Prostate gland (tissue), 2 donors: ENCODE measurements around the gene TBC1D19. TPM values are rescaled to one million over a fixed set of nuclear protein-coding genes. Genes with fewer than 3 reads are reported as not detected.

ENCODE experiments used
- DNase-seq: peaks from one replicate; pipeline ENCODE4 v3.0.0-alpha.2; 2019; ENCODE audit warnings: low spot score
- H3K27ac ChIP-seq, 2 donors: fragments of 200-600 bp; sonication (generic); 2 replicates each; pipeline ENCODE4 v1.5.1; 2017 to 2019
- H3K27me3 ChIP-seq: fragments of 200-600 bp; sonication (generic); replicated peaks from 2 replicates; pipeline ENCODE4 v1.5.1; 2019; ENCODE audit not compliant: insufficient read depth
- H3K36me3 ChIP-seq, 2 donors: fragments of 200-600 bp; sonication (generic); 1 replicate in 1 of 2; 2 replicates in 1 of 2; pipeline versions ENCODE4 v1.5.1 to v1.8.1; 2017 to 2019
- H3K4me1 ChIP-seq: fragments of 200-600 bp; sonication (generic); replicated peaks from 2 replicates; pipeline ENCODE4 v1.5.1; 2019
- H3K4me3 ChIP-seq, 2 donors: fragments of 200-600 bp; sonication (generic); 2 replicates each; pipeline ENCODE4 v1.5.1; 2017 to 2019
- H3K9me3 ChIP-seq: fragments of 200-600 bp; sonication (generic); 2 replicates; pipeline ENCODE4 v1.5.1; 2017
- POLR2A ChIP-seq: fragments of 450-650 bp; IDR thresholded peaks from one replicate; pipeline ENCODE4 v1.6.1; 2016; ENCODE audit warnings: antibody characterized with exemption, mild to moderate bottlenecking
- POLR2AphosphoS5 ChIP-seq: sonication (generic); formaldehyde crosslinking; IDR thresholded peaks from one replicate; pipeline ENCODE4 v1.6.1; 2017; ENCODE audit warnings: antibody characterized with exemption
- WGBS: methylation state at CpG from one replicate; pipeline ENCODE4 v1.1.5; 2018; 5-methylcytosine and 5-hydroxymethylcytosine counted together
- intact Hi-C: fragments of 100-400 bp; cut with DNase I; formaldehyde crosslinking; loops from one replicate; pipeline ENCODE4 v1.14.2; 2022
- total RNA-seq, 2 donors: library from RNA; depleted of rRNA; stranded (reverse); fragments of >200 nt; gene quantifications; one replicate each; pipeline ENCODE4 v1.1.0, GENCODE V29; 2016
- TF ChIP-seq, protein P1 (sequence below), 4 experiments: fragments of 200-600 bp in 2 of 4; fragments of 450-650 bp in 2 of 4; sonication (generic) in 2 of 4; IDR thresholded peaks; 1 replicate in 3 of 4; 2 replicates in 1 of 4; pipeline ENCODE4 v1.5.1; 2016 to 2019; ENCODE audit warnings: antibody characterized with exemption in 4 of 4, mild to moderate bottlenecking in 2 of 4, moderate library complexity in 2 of 4

Gene TBC1D19
- total RNA-seq, 2 donors from 2014 or later: 11.3 to 19.9 TPM

DNA sequence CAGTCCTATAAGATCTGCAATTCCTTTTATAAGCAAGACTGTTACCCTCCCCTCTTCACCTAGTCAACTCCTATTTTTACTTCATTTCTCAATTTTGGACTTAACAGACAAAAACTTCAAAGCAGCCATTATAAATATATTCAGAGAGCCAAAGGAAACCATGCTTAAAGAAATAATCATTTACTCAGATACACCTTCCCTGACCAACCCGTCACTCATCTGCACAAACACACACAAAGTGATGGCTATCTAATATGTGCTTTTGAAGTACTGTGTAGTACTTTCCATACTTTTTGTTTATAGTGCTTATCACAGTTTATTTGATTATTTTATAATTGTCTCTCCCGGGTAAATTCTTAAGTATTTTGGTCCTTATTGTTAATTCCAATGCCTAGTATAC is 117.2 kb downstream of the TBC1D19 start:
- DNase-seq: no peak
- no peaks in the 10 kb centered on the region for H3K27me3 ChIP-seq
- H3K4me1 ChIP-seq: no peaks in the 10 kb centered on the region
- H3K36me3 ChIP-seq: no peaks in the 10 kb centered on the region
- intact Hi-C loops: no loop called here
- TF ChIP-seq, protein P1, sequence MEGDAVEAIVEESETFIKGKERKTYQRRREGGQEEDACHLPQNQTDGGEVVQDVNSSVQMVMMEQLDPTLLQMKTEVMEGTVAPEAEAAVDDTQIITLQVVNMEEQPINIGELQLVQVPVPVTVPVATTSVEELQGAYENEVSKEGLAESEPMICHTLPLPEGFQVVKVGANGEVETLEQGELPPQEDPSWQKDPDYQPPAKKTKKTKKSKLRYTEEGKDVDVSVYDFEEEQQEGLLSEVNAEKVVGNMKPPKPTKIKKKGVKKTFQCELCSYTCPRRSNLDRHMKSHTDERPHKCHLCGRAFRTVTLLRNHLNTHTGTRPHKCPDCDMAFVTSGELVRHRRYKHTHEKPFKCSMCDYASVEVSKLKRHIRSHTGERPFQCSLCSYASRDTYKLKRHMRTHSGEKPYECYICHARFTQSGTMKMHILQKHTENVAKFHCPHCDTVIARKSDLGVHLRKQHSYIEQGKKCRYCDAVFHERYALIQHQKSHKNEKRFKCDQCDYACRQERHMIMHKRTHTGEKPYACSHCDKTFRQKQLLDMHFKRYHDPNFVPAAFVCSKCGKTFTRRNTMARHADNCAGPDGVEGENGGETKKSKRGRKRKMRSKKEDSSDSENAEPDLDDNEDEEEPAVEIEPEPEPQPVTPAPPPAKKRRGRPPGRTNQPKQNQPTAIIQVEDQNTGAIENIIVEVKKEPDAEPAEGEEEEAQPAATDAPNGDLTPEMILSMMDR (IDR thresholded peaks at IDR 0.05): no peak
- TF ChIP-seq POLR2AphosphoS5 (no peak), POLR2A (no peak)
- no peak overlapping the region for H3K27ac ChIP-seq
- H3K4me3 ChIP-seq: no peak overlapping the region
- no peaks in the 10 kb centered on the region for H3K9me3 ChIP-seq
- 42% methylated on average over 2 of the region's 2 CpGs for WGBS

DNA sequence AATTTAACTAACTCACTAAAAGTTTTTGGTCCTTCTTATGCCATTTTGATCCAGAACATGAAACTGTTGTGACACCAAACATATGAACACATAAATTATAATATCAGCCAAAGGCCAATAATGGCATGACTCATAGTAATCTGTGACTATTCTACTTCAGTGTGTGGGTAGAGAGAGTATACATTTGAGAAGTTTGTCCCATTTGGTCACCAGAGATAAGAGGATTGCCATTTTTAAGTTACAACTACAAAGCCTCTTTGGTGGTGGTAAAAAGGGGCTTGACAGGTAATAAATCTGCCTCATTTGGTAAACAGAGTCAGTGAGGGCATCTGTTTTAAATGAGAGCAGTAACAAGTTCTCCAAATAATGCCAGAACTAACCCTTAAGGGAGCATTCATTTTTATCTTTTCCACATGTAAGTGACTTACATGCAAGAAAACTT is 117.9 kb downstream of the TBC1D19 start:
- Histone ChIP-seq H3K36me3 (no peaks in the 10 kb centered on the region), H3K27me3 (no peaks in the 10 kb centered on the region), H3K9me3 (no peaks in the 10 kb centered on the region), H3K27ac (no peak overlapping the region), H3K4me3 (no peak overlapping the region), H3K4me1 (no peaks in the 10 kb centered on the region)
- DNase-seq: no peak
- no peak for TF ChIP-seq POLR2AphosphoS5
- TF ChIP-seq, protein P1 (IDR thresholded peaks at IDR 0.05): no peak
- TF ChIP-seq POLR2A: no peak
- intact Hi-C loops: no loop called here

DNA sequence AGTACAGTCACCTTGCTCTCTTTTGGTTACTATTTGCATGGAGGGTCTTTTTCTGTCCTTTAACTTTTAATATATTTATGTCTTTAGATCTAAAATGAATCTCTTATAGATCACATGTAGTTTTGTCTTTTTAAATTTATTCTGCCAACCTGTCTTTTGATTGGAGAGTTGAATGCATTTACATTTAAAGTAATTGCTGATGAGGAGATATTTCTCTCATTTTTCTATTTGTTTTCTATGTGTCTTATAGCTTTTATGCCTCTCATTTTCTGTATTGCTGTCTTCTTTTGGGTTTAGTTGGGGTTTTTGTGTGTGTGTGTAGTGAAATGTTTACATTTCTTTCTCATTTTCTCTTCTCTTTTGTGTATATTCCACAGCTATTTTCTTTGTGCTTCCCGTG is 123.5 kb downstream of the TBC1D19 start:
- Histone ChIP-seq H3K4me3 (no peak overlapping the region), H3K36me3 (no peaks in the 10 kb centered on the region), H3K4me1 (no peaks in the 10 kb centered on the region), H3K27me3 (no peaks in the 10 kb centered on the region), H3K27ac (no peak overlapping the region), H3K9me3 (no peaks in the 10 kb centered on the region)
- no peak for DNase-seq
- TF ChIP-seq POLR2AphosphoS5 (no peak), POLR2A (no peak)
- TF ChIP-seq, protein P1 (IDR thresholded peaks at IDR 0.05): no peak
- intact Hi-C loops: no loop called here
- WGBS: 76% methylated on average over 1 of the region's 1 CpG

DNA sequence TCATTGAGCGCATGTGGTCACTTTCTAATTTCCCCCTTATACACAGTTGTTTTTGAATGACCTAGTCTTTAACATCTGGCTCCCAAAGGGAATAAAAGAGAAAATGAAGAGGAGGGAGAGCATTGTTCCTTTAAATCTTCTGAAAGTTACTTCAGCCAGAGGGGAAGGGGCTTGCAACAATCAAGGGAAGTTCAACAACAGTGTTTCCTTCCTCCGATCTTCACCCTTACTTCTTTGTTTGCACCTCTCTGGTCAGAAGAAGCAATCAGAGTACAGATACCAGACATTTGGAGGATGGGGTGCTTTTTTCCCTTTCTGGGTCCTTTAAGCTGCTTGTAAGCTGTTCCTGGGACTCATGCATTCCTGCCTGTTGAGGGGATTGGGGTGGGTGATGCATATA is 125.4 kb downstream of the TBC1D19 start:
- no peak overlapping the region for H3K4me3 ChIP-seq
- intact Hi-C loops: no loop called here
- H3K36me3 ChIP-seq: no peaks in the 10 kb centered on the region
- no peaks in the 10 kb centered on the region for H3K4me1 ChIP-seq
- DNase-seq: no peak
- H3K9me3 ChIP-seq: no peaks in the 10 kb centered on the region
- TF ChIP-seq, protein P1 (IDR thresholded peaks at IDR 0.05): no peak
- TF ChIP-seq POLR2AphosphoS5 (no peak), POLR2A (no peak)
- H3K27ac ChIP-seq: no peak overlapping the region
- 96% methylated on average over 2 of the region's 2 CpGs for WGBS
- H3K27me3 ChIP-seq: no peaks in the 10 kb centered on the region

DNA sequence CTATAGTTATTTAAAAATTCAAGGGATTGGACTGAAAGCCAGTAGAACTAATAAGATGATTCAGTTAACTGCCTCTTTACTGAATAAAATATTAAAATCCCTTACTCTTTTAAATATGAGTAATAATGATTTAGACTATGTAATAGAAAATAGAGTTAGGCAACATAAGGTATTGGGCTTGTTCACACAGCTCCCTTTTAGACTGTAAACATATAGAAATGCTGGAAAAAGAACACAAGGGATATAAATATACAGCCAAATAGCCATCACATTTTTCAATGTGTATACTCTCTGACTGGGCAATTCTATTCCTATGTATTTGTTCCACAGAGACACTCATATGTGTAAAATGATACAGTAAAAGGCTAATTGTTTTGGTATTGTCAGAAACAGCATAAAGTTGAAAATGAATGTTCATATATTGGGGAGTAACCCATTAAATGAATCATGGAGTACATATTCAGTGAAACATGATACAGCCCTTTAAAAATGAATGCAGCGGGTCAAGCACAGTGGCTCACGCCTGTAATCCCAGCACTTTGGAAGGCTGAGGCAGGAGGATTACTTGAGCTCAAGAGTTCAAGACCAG is 129.8 kb downstream of the TBC1D19 start:
- DNase-seq: no peak
- no peaks in the 10 kb centered on the region for H3K9me3 ChIP-seq
- intact Hi-C loops: no loop called here
- H3K36me3 ChIP-seq: no peaks in the 10 kb centered on the region
- TF ChIP-seq POLR2A (no peak), POLR2AphosphoS5 (no peak)
- TF ChIP-seq, protein P1 (IDR thresholded peaks at IDR 0.05): no peak
- H3K4me3 ChIP-seq: no peak overlapping the region
- H3K27me3 ChIP-seq: no peaks in the 10 kb centered on the region
- H3K4me1 ChIP-seq: no peaks in the 10 kb centered on the region
- 97% methylated on average over 2 of the region's 2 CpGs for WGBS
- H3K27ac ChIP-seq: no peak overlapping the region
